B cell (primary cell): Measurements from ENCODE around the gene MAP3K4. TPM values are rescaled to one million over a fixed set of nuclear protein-coding genes. Genes with fewer than 3 reads are reported as not detected.

Experiments used
- ATAC-seq: fragments of 200-7000 bp; cut with Tn5 transposase; one replicate; pipeline ENCODE4 v1.10.0; 2021; ENCODE audit warnings: low read depth, mild to moderate bottlenecking, moderate number of reproducible peaks, moderate library complexity
- CTCF ChIA-PET: fragments of 350-600 bp; sonication (Branson Sonifier 250); formaldehyde crosslinking; loops from one replicate; lab custom pipeline; 2021; ENCODE audit warnings: antibody characterized with exemption, inconsistent platforms; lab: Charles Lee
- POLR2A ChIA-PET: fragments of 350-600 bp; sonication (Branson Sonifier 250); formaldehyde crosslinking; loops from one replicate; lab custom pipeline; 2021; ENCODE audit warnings: antibody characterized with exemption; lab: Charles Lee
- DNase-seq: peaks from one replicate; pipeline ENCODE4 v3.0.0; 2013
- H2AFZ ChIP-seq: 2 replicates; pipeline ENCODE4 v1.6.1; 2012; ENCODE audit warnings: mild to moderate bottlenecking, low read depth, low read length; ENCODE audit not compliant: insufficient read depth, poor library complexity, severe bottlenecking
- H3K27ac ChIP-seq, 2 donors: 1 replicate in 1 of 2; 2 replicates in 1 of 2; pipeline ENCODE4 v1.5.1; 2012 to 2013; ENCODE audit warnings: low read length in 2 of 2, mild to moderate bottlenecking in 2 of 2, moderate library complexity in 1 of 2
- H3K27me3 ChIP-seq, 4 experiments: fragments of 200-600 bp in 1 of 4; sonication (generic) in 1 of 4; replicated peaks in 1 of 4; 1 replicate in 2 of 4; 2 replicates in 2 of 4; pipeline versions ENCODE4 v1.6.1 to v1.7.0; 2013 to 2016; ENCODE audit warnings: low read length in 3 of 4, mild to moderate bottlenecking in 2 of 4, mixed read lengths in 1 of 4, moderate library complexity in 1 of 4; ENCODE audit not compliant: insufficient read depth in 4 of 4, control insufficient read depth in 3 of 4; ENCODE audit errors: control extremely low read depth in 1 of 4
- H3K36me3 ChIP-seq, 2 experiments: replicated peaks in 1 of 2; 1 replicate in 1 of 2; 2 replicates in 1 of 2; pipeline versions ENCODE4 v1.6.1 to v1.7.1; 2013; ENCODE audit warnings: low read length in 1 of 2; ENCODE audit not compliant: insufficient read depth in 2 of 2, control insufficient read depth in 1 of 2; ENCODE audit errors: control extremely low read depth in 1 of 2, extremely low read depth in 1 of 2
- H3K4me1 ChIP-seq, 2 donors: fragments of 200-600 bp in 1 of 2; sonication (generic) in 1 of 2; 1 replicate in 1 of 2; 2 replicates in 1 of 2; pipeline versions ENCODE4 v1.5.1 to v1.6.1; 2013 to 2017; ENCODE audit warnings: low read length in 2 of 2; ENCODE audit not compliant: control insufficient read depth in 2 of 2, insufficient read depth in 2 of 2
- H3K4me2 ChIP-seq: replicated peaks from 2 replicates; pipeline ENCODE3; 2012; ENCODE audit warnings: mild to moderate bottlenecking, low read depth, low read length; ENCODE audit not compliant: poor library complexity, severe bottlenecking
- H3K4me3 ChIP-seq, 5 experiments: fragments of 200-600 bp in 1 of 5; sonication (generic) in 1 of 5; 1 replicate in 3 of 5; 2 replicates in 2 of 5; pipeline versions ENCODE4 v1.5.1 to v1.7.0; 2011 to 2016; ENCODE audit warnings: low read length in 4 of 5, mild to moderate bottlenecking in 4 of 5, low read depth in 2 of 5, control low read depth in 1 of 5, moderate library complexity in 1 of 5; ENCODE audit not compliant: insufficient read depth in 1 of 5; ENCODE audit errors: control extremely low read depth in 1 of 5, extremely low read depth in 1 of 5
- H3K79me2 ChIP-seq: fragments of 200-600 bp; sonication (generic); one replicate; pipeline ENCODE4 v1.6.0; 2016; ENCODE audit warnings: low read length; ENCODE audit not compliant: control insufficient read depth, insufficient read depth
- H3K9ac ChIP-seq: fragments of 200-600 bp; sonication (generic); 2 replicates; pipeline ENCODE4 v1.6.1; 2017; ENCODE audit warnings: mild to moderate bottlenecking, low read length, moderate library complexity
- H3K9me3 ChIP-seq, 3 donors: one replicate each; pipeline versions ENCODE4 v1.6.1 to v1.7.1; 2013; ENCODE audit warnings: low read length in 2 of 3; ENCODE audit not compliant: control insufficient read depth in 2 of 3, insufficient read depth in 1 of 3; ENCODE audit errors: control extremely low read depth in 1 of 3
- H4K20me1 ChIP-seq: 2 replicates; pipeline ENCODE4 v1.6.0; 2012; ENCODE audit warnings: mild to moderate bottlenecking, low read length; ENCODE audit not compliant: insufficient read depth, control insufficient read depth, poor library complexity, severe bottlenecking
- H3K27ac Mint-ChIP-seq: one replicate; pipeline ENCODE4 v1.8.0; 2021; ENCODE audit warnings: mixed read lengths
- H3K27me3 Mint-ChIP-seq: one replicate; pipeline ENCODE4 v1.8.0; 2021; ENCODE audit warnings: mixed read lengths
- H3K4me1 Mint-ChIP-seq: one replicate; pipeline ENCODE4 v1.8.0; 2021; ENCODE audit warnings: mixed read lengths
- H3K4me3 Mint-ChIP-seq: one replicate; pipeline ENCODE4 v1.8.0; 2021; ENCODE audit warnings: mixed read lengths
- H3K9me3 Mint-ChIP-seq: one replicate; pipeline ENCODE4 v1.8.0; 2022; ENCODE audit warnings: mixed read lengths; ENCODE audit not compliant: insufficient read depth
- EZH2 ChIP-seq: IDR thresholded peaks from 2 replicates; pipeline ENCODE4 v1.6.1; 2012; ENCODE audit warnings: borderline replicate concordance, low read depth, mild to moderate bottlenecking, moderate library complexity, low read length; ENCODE audit not compliant: insufficient read depth, poor library complexity, severe bottlenecking
- WGBS: methylation state at CpG from one replicate; pipeline ENCODE4 v1.1.5; 2013; ENCODE audit warnings: missing lambda C conversion rate; ENCODE audit not compliant: insufficient coverage; 5-methylcytosine and 5-hydroxymethylcytosine counted together
- intact Hi-C: fragments of 100-400 bp; cut with micrococcal nuclease; formaldehyde crosslinking; loops from one replicate; pipeline ENCODE4 v1.10.0; 2022
- polyA plus RNA-seq: library from polyadenylated mRNA; depleted of rRNA; stranded (reverse); fragments of >200 nt; gene quantifications from 2 replicates; pipeline ENCODE4 v1.2.3, GENCODE V29; 2012
- total RNA-seq, 2 donors: library from RNA; stranded (reverse); fragments of 120-200 nt in 1 of 2; gene quantifications; 1 replicate in 1 of 2; 2 replicates in 1 of 2; pipeline versions ENCODE4 v1.2.3 to v1.2.4, GENCODE V29; 2013 to 2022
- TF ChIP-seq, protein P1 (sequence below): fragments of 200-600 bp; IDR thresholded peaks from one replicate; pipeline ENCODE4 v1.8.0; 2022; ENCODE audit warnings: antibody characterized with exemption, mild to moderate bottlenecking

Gene MAP3K4
- total and polyA plus RNA-seq, 2 donors (not counting 1 experiment from before 2014, with no cell fraction given): 24.4 to 105 TPM

GRCh38 chr6:160990847-160991405 is 643 bp upstream of the MAP3K4 start:
- no peak for TF ChIP-seq EZH2
- TF ChIP-seq, protein P1, sequence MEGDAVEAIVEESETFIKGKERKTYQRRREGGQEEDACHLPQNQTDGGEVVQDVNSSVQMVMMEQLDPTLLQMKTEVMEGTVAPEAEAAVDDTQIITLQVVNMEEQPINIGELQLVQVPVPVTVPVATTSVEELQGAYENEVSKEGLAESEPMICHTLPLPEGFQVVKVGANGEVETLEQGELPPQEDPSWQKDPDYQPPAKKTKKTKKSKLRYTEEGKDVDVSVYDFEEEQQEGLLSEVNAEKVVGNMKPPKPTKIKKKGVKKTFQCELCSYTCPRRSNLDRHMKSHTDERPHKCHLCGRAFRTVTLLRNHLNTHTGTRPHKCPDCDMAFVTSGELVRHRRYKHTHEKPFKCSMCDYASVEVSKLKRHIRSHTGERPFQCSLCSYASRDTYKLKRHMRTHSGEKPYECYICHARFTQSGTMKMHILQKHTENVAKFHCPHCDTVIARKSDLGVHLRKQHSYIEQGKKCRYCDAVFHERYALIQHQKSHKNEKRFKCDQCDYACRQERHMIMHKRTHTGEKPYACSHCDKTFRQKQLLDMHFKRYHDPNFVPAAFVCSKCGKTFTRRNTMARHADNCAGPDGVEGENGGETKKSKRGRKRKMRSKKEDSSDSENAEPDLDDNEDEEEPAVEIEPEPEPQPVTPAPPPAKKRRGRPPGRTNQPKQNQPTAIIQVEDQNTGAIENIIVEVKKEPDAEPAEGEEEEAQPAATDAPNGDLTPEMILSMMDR: no peak
- ChIA-PET POLR2A (interaction anchor here (0.8 kb wide), 1 partner anchor 1199 kb away, joined by 3 read pairs; no protein-coding TSS in a partner anchor), CTCF (no interaction called here)
- peaks cover under 1% of the 10 kb centered on the region for H4K20me1 ChIP-seq
- H3K9ac ChIP-seq: peak overlapping the region; percentile 87
- H3K4me3 ChIP-seq: peak overlapping the region; percentile 53 to 92 (median 80)
- H2AFZ ChIP-seq: peak overlapping the region; percentile 99
- intact Hi-C loops: loop anchor here (2.0 to 10.0 kb wide), 5 partner anchors 181 to 1736 kb away; partner anchors contain the start of genes AGPAT4, PACRG, PRKN and SOD2
- H3K27me3 ChIP-seq: peaks cover 0 to 2% (median 0%) of the 10 kb centered on the region in 4 experiments
- Mint-ChIP-seq H3K4me1 (peaks cover 32% of the 10 kb centered on the region), H3K27ac (peak overlapping the region; percentile 95), H3K27me3 (peaks cover 14% of the 10 kb centered on the region), H3K4me3 (peak overlapping the region; percentile 99), H3K9me3 (no peaks in the 10 kb centered on the region)
- peaks cover 40% of the 10 kb centered on the region for H3K79me2 ChIP-seq
- no peak for ATAC-seq
- no peaks in the 10 kb centered on the region for H3K36me3 ChIP-seq
- 1% methylated on average over 10 of the region's 15 CpGs for WGBS
- DNase-seq: peak; percentile 8
- H3K4me1 ChIP-seq: peaks cover 6 to 11% of the 10 kb centered on the region in 2 donors
- peak overlapping the region; percentile 89 for H3K4me2 ChIP-seq
- peak overlapping the region; percentile 20 to 81 for H3K27ac ChIP-seq
- H3K9me3 ChIP-seq: peaks cover 0 to 4% (median 0%) of the 10 kb centered on the region in 3 donors
